MM.1S (cell line): ENCODE measurements around the gene GRAMD2A.

Source experiments
- EZH2 ChIP-seq: fragments of 300-600 bp; sonication (generic); optimal IDR thresholded peaks from 2 replicates; pipeline ENCODE3; 2017; ENCODE audit warnings: low read depth, mild to moderate bottlenecking, antibody characterized with exemption, low read length, mixed read lengths
- EZH2phosphoT487 ChIP-seq: fragments of 300-600 bp; sonication (generic); IDR thresholded peaks from 2 replicates; pipeline ENCODE4 v1.6.1; 2018; ENCODE audit warnings: antibody characterized with exemption, low read length
- TF ChIP-seq, protein P1 (sequence below): fragments of 300-600 bp; sonication (generic); IDR thresholded peaks from 2 replicates; pipeline ENCODE4 v1.5.1; 2016; ENCODE audit warnings: antibody characterized with exemption, low read length, mixed read lengths

- TF ChIP-seq, protein P1, sequence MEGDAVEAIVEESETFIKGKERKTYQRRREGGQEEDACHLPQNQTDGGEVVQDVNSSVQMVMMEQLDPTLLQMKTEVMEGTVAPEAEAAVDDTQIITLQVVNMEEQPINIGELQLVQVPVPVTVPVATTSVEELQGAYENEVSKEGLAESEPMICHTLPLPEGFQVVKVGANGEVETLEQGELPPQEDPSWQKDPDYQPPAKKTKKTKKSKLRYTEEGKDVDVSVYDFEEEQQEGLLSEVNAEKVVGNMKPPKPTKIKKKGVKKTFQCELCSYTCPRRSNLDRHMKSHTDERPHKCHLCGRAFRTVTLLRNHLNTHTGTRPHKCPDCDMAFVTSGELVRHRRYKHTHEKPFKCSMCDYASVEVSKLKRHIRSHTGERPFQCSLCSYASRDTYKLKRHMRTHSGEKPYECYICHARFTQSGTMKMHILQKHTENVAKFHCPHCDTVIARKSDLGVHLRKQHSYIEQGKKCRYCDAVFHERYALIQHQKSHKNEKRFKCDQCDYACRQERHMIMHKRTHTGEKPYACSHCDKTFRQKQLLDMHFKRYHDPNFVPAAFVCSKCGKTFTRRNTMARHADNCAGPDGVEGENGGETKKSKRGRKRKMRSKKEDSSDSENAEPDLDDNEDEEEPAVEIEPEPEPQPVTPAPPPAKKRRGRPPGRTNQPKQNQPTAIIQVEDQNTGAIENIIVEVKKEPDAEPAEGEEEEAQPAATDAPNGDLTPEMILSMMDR = no peak
- no peak for TF ChIP-seq EZH2phosphoT487
- no peak for TF ChIP-seq EZH2
Measured at GRCh38 chr15:72135719-72136118, 61.9 kb downstream of the GRAMD2A start.
